T-helper 1 cell treated with Interleukin-12 subunit alpha and Interleukin-12 subunit beta and Interleukin-4 antibody, amounts not matched to agents 30 ng/mL and 1 ng/mL, for 36 hours (primary cell): ENCODE measurements around the gene SNX19. TPM values are rescaled to one million over a fixed set of nuclear protein-coding genes. Genes with fewer than 3 reads are reported as not detected.

Source experiments
- intact Hi-C: fragments of 100-400 bp; cut with micrococcal nuclease; formaldehyde crosslinking; loops from one replicate; pipeline ENCODE4 v1.15.1; 2024
- total RNA-seq: library from RNA; stranded (reverse); gene quantifications from 2 replicates; pipeline ENCODE4 v1.2.3, GENCODE V29; 2022

SNX19 gene
- total RNA-seq, 1 donor from 2014 or later: 58.0 TPM

GRCh38 chr11:130848361-130849214, 67.7 kb downstream of the SNX19 start:
- intact Hi-C loops: no loop called here

- intact Hi-C loops: no loop called here
Observed at GRCh38 chr11:130847517-130847916, 68.8 kb downstream of the SNX19 start.

DNA sequence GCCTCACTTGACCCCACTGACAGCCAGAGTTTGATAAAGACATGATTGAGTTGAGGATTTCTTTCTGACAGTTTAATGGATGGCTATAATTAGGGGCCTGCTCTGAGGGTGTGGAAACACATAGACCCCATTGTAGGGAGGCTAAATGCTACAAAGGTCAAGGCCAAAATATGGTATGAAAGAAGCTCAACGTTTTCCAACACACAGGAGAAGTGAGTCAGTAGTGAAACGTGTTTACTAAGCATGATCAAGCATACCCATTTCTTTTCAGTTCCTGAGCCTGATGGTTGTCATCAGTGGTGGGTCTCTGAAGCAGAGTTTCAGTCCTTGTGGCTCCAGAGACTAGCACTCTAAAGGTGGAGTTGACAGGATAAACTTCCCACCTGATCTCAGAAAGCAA, 69.7 kb downstream of the SNX19 start:
- intact Hi-C loops: no loop called here

GRCh38 chr11:130842001-130842400, 74.3 kb downstream of the SNX19 start:
- intact Hi-C loops: no loop called here

DNA sequence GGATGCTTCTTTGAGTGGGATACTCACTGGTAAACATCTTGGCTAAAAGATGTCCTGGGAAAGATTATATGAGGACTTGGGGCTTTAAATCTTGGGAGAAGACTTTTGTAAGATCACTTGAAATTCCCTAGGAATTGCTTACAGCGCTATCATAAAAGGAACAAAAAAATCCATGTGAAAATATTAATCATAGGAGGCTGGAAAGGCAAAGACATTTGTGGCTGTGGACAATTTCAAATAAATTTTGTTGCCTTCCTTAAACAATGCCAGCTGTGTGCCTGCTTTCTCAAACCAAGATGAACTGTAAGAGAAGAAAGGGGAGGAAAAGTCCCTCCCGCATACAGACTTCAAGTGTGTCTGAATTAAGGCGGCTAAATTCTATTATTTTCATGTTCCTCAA, 75.6 kb downstream of the SNX19 start:
- intact Hi-C loops: no loop called here

DNA sequence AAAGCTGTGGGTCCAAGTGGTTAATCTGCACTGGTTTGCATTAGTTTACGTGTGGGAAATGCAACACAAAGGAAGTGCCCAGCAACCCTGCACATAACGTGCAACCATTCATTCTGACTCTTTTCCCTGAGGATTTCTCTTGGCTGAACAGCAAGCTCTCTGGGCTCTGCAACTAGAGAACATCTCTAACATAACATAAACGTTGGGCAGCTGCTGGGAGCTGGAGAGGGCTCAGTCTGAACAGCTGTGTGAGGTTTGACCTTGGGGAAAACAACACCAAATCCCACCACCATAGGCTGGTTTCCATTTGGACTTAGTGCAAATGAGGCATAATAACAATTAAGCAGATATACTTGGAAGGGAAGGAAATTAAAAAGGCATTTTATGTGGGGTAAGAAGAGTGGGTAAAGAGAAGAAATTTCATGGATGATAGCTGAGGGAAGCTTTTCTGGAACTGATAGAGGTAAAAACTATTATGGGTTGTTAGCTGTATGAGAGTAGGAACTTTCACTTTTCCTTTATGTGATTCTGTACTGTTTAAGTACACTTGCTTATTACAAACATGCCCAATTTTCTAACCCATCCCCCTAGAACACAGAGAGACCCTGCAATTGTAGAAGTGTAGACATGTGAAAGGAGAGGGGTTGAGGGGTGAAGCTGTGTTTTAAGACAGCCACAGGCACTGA, 76.2 kb downstream of the SNX19 start:
- intact Hi-C loops: no loop called here

- intact Hi-C loops: no loop called here
Observed at GRCh38 chr11:130837194-130837593, 79.1 kb downstream of the SNX19 start.

GRCh38 chr11:130834886-130835285, 81.4 kb downstream of the SNX19 start:
- intact Hi-C loops: no loop called here

GRCh38 chr11:130832566-130833425, 83.5 kb downstream of the SNX19 start:
- intact Hi-C loops: no loop called here

- intact Hi-C loops: no loop called here
Observed at GRCh38 chr11:130831976-130832375, 84.3 kb downstream of the SNX19 start.

DNA sequence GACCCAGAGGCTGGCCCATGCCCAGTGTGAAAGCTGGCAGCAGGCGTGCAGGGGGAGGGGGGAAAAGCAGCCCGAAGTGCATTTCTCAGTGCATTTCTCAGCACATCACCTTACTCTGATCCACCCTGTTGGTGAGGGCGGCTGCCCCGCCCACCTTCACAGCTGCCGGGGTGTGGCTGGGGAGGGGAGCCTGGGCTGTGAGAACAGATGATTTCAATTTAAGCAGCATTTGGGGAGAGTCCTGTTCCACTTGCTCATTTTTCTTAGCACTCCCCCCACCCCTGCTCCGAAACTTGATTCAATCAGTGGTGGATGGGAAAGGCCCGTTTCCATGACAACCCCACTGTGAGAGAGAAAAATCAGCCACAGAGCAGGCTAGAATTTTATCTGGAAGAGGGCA, 84.8 kb downstream of the SNX19 start:
- intact Hi-C loops: no loop called here

DNA sequence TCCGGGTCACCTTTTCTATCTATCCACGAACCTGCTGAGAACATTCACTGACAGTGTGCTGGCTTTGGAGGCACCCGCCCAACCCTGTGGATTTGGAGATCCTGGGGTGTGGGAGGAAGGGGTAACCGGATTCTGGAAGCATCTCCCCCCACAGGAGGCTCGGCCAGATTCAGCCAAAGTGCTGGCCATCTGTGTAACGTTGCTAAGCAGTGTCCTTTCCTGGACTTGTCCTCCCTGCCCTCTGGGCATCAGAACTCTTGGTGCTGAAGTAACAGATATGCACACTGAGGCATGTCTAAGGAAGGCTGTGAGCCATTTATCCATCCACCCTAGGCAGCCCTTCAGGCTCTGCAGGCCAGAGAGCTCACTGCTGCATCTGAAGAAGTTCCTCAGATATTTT, 85.7 kb downstream of the SNX19 start:
- intact Hi-C loops: no loop called here

- intact Hi-C loops: no loop called here
Observed at GRCh38 chr11:130829920-130830511, 86.3 kb downstream of the SNX19 start.

GRCh38 chr11:130828741-130829140, 87.5 kb downstream of the SNX19 start:
- intact Hi-C loops: loop anchor here (1.0 kb wide), 1 partner anchor 393 kb away; no protein-coding TSS in a partner anchor

DNA sequence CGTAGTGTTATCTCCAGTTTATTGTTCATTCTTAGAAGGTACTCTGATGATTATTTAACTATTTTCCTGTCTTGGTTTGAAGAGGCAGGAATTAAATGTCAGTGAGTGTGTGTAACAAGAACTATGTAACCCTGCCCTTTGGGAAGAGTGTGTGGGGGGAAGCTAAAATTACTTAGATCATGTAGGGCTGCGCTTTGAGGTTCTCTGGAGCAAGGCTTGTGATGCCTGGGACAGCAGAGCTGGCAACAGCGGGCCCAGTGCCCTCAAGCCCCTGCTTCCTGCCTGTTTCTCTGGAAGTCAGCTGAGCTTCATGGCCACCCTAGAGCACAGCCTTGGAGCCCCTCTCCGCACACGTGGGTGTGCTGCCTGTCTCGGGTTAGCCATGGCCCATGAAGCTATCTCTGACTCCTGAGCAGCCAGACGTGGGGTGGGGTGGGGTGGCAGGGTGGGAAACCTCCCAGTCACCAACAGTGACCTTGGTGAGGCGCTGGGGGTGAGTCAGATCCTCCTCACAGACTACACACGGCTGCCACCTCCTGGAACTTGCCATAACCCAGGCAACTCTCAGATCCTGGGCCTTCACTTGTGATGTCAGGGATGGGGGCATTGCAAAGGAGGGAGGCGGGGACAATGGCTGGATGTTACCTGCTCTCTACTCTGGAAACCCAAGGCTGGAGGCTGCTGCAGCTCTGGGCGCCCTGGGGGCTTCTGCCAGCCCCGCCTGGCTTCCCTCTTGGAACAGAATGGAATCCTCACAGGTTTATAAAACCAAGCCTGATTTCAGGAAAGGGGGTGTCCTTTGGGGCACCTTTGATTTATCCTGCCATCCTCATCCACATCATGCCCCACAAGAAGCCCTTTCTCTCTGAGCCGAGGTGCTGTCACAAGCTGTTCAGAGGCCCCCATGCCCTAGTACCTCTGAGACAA, 88.6 kb downstream of the SNX19 start:
- intact Hi-C loops: loop anchor here (1.0 kb wide), 2 partner anchors 392 to 396 kb away; no protein-coding TSS in a partner anchor

GRCh38 chr11:130826572-130826971, 89.7 kb downstream of the SNX19 start:
- intact Hi-C loops: no loop called here

DNA sequence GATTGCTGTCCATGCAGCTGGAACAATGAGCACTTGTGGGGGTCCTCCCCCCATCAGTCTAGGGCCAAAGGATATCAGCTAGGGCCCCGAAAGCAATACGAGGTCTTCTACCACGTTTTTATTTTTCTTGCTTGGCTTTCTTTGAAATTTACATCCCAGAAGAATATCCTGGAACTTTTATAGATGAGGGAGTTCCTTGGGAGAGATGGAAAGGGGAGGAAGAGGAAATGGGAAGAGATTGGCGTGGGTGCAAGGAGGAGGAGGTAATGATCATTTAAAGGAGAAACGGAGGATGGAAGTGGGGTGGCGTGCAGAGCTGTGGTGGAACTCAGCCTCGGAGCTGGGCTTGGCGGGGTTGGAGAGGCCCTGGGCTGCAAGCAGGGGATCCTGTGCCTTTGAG, 90.3 kb downstream of the SNX19 start:
- intact Hi-C loops: no loop called here

DNA sequence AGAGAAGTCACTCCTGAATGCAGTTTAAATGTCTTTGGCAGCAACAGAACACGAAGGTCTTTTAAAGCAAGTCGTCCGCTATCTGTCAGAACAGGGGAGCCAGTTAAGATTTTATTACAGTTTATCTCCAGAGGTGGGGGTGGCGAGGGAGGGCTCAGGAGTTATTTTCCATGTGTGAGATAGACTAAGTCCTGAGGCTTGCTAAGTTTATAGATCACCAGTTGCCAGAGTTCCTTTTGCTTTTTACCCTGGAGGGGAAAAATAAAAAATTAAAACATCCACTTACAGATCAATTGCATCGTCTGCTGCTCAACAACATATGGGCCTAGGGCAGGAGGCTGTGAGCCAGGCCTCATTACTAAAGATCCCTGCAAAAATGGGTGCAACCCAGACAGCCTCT, 90.7 kb downstream of the SNX19 start:
- intact Hi-C loops: no loop called here
